Keratinocyte (primary cell): Measurements from ENCODE around the gene KDM4B. TPM values are rescaled to one million over a fixed set of nuclear protein-coding genes. Genes with fewer than 3 reads are reported as not detected.

ENCODE experiments used
- DNase-seq: peaks from one replicate; pipeline ENCODE4 v3.0.0-alpha.2; 2011; ENCODE audit warnings: low read depth, missing footprints, low spot score
- FAIRE-seq: peaks from 2 replicates; lab custom pipeline; 2011; peaks lifted over from hg19 to GRCh38; lab: Jason Lieb, UNC
- H2AFZ ChIP-seq: 2 replicates; pipeline ENCODE4 v1.6.0; 2012; ENCODE audit warnings: low read length, control low read depth, inconsistent platforms; ENCODE audit not compliant: control insufficient read depth
- H3K27ac ChIP-seq: 2 replicates; pipeline ENCODE4 v1.5.1; 2011; ENCODE audit warnings: low read length; ENCODE audit not compliant: control insufficient read depth, insufficient read depth
- H3K27me3 ChIP-seq: 3 replicates; pipeline ENCODE4 v1.6.0; 2011; ENCODE audit warnings: low read length; ENCODE audit not compliant: control insufficient read depth, insufficient read depth; ENCODE audit errors: extremely low read depth
- H3K36me3 ChIP-seq, 2 experiments: 2 replicates in 1 of 2; 3 replicates in 1 of 2; pipeline ENCODE4 v1.5.1; 2011; ENCODE audit warnings: low read length in 2 of 2, mild to moderate bottlenecking in 1 of 2; ENCODE audit not compliant: control insufficient read depth in 2 of 2, insufficient read depth in 2 of 2; ENCODE audit errors: extremely low read depth in 1 of 2
- H3K4me1 ChIP-seq: 3 replicates; pipeline ENCODE4 v1.5.1; 2011; ENCODE audit warnings: low read length; ENCODE audit not compliant: control insufficient read depth, insufficient read depth; ENCODE audit errors: extremely low read depth
- H3K4me2 ChIP-seq: 3 replicates; pipeline ENCODE4 v1.6.0; 2011; ENCODE audit warnings: low read depth, low read length; ENCODE audit not compliant: control insufficient read depth, insufficient read depth; ENCODE audit errors: extremely low read depth
- H3K4me3 ChIP-seq, 3 experiments: fragments of 200-600 bp in 1 of 3; sonication (generic) in 1 of 3; 2 replicates in 2 of 3; 3 replicates in 1 of 3; pipeline ENCODE4 v1.5.1; 2011 to 2016; ENCODE audit warnings: low read length in 3 of 3, mild to moderate bottlenecking in 3 of 3, control low read depth in 2 of 3, inconsistent platforms in 1 of 3, low read depth in 1 of 3, mixed read lengths in 1 of 3, mixed run types in 1 of 3, moderate library complexity in 1 of 3; ENCODE audit not compliant: control insufficient read depth in 2 of 3, insufficient read depth in 2 of 3; ENCODE audit errors: extremely low read depth in 1 of 3
- H3K79me2 ChIP-seq: 2 replicates; pipeline ENCODE4 v1.6.0; 2012; ENCODE audit warnings: low read length; ENCODE audit not compliant: control insufficient read depth, insufficient read depth
- H3K9ac ChIP-seq: 3 replicates; pipeline ENCODE4 v1.6.0; 2011; ENCODE audit warnings: low read length; ENCODE audit not compliant: control insufficient read depth, insufficient read depth; ENCODE audit errors: extremely low read depth
- H3K9me1 ChIP-seq: 3 replicates; pipeline ENCODE4 v1.6.0; 2011; ENCODE audit warnings: low read length; ENCODE audit not compliant: control insufficient read depth, insufficient read depth; ENCODE audit errors: extremely low read depth
- H3K9me3 ChIP-seq: 2 replicates; pipeline ENCODE4 v1.5.1; 2012; ENCODE audit warnings: low read depth, low read length; ENCODE audit not compliant: control insufficient read depth
- H4K20me1 ChIP-seq: 3 replicates; pipeline ENCODE4 v1.6.0; 2011; ENCODE audit warnings: low read length; ENCODE audit not compliant: control insufficient read depth, insufficient read depth; ENCODE audit errors: extremely low read depth
- EZH2 ChIP-seq: IDR thresholded peaks from one replicate; pipeline ENCODE4 v1.6.1; 2012; ENCODE audit warnings: inconsistent platforms, mild to moderate bottlenecking, low read length, moderate library complexity
- dilution Hi-C: fragments of 300-500 bp; cut with MboI; formaldehyde crosslinking; loops from one replicate; pipeline ENCODE4 v1.7.0; 2020; ENCODE audit warnings: low sequenced_read_pairs; ENCODE audit not compliant: extremely low pct_ligation_motif_present
- polyA plus RNA-seq, 5 experiments: library from polyadenylated mRNA; depleted of rRNA in 3 of 5; stranded (reverse) in 3 of 5; stranded (forward) in 1 of 5; unstranded in 1 of 5; fragments of >200 nt; gene quantifications; 1 replicate in 1 of 5; 2 replicates in 3 of 5; 3 replicates in 1 of 5; pipeline versions ENCODE4 v1.2.1 to v1.2.3, GENCODE V29; 2011 to 2012; ENCODE audit warnings: missing spikeins in 2 of 5, low read depth in 1 of 5, low replicate concordance in 1 of 5
- TF ChIP-seq, protein P1 (sequence below), 3 experiments: IDR thresholded peaks in 1 of 3; conservative IDR thresholded peaks in 1 of 3; optimal IDR thresholded peaks in 1 of 3; 2 replicates in 2 of 3; 3 replicates in 1 of 3; pipeline versions ENCODE3 to v1.5.1; 2011; ENCODE audit warnings: low read length in 3 of 3, mild to moderate bottlenecking in 3 of 3, moderate library complexity in 2 of 3, control low read depth in 1 of 3, inconsistent platforms in 1 of 3; ENCODE audit not compliant: insufficient read depth in 2 of 3; ENCODE audit errors: extremely low read depth in 1 of 3

The KDM4B gene
- polyA plus RNA-seq, 1 donor (not counting 4 experiments of a cell fraction or from before 2014, with no cell fraction given) = 6.2 TPM

DNA sequence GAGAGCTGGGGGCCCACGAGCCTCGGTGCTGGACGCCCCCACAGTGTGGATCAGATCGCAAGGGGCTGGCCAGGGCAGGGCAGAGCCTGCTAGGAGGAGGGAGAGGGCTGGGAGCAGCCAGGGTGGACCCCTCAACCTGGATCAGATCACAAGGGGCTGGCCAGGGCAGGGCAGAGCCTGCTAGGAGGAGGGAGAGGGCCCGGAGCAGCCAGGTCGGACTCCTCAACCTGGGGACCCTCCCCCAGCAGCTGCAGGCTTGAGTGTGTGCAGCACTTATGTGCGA lies 126.6 kb downstream of the KDM4B start:
- dilution Hi-C loops = no loop called here
- H3K4me2 ChIP-seq = no peak overlapping the region
- no peaks in the 10 kb centered on the region for H4K20me1 ChIP-seq
- no peaks in the 10 kb centered on the region for H3K27me3 ChIP-seq
- H3K4me3 ChIP-seq = no peak overlapping the region
- H3K9me1 ChIP-seq = no peaks in the 10 kb centered on the region
- H3K36me3 ChIP-seq = peaks cover 0 to 11% of the 10 kb centered on the region in 2 experiments
- H3K4me1 ChIP-seq = no peaks in the 10 kb centered on the region
- no peak overlapping the region for H2AFZ ChIP-seq
- H3K9me3 ChIP-seq = peaks cover 6% of the 10 kb centered on the region
- TF ChIP-seq, protein P1, sequence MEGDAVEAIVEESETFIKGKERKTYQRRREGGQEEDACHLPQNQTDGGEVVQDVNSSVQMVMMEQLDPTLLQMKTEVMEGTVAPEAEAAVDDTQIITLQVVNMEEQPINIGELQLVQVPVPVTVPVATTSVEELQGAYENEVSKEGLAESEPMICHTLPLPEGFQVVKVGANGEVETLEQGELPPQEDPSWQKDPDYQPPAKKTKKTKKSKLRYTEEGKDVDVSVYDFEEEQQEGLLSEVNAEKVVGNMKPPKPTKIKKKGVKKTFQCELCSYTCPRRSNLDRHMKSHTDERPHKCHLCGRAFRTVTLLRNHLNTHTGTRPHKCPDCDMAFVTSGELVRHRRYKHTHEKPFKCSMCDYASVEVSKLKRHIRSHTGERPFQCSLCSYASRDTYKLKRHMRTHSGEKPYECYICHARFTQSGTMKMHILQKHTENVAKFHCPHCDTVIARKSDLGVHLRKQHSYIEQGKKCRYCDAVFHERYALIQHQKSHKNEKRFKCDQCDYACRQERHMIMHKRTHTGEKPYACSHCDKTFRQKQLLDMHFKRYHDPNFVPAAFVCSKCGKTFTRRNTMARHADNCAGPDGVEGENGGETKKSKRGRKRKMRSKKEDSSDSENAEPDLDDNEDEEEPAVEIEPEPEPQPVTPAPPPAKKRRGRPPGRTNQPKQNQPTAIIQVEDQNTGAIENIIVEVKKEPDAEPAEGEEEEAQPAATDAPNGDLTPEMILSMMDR (optimal IDR thresholded peaks at IDR 0.05 in 1 of 3, IDR thresholded peaks at IDR 0.05 in 1 of 3, conservative IDR thresholded peaks at IDR 0.05 in 1 of 3; ENCODE audit: extremely low read depth in 1 of 3, insufficient read depth in 2 of 3, low read length in 3 of 3) = no peak
- TF ChIP-seq EZH2 = no peak
- no peak overlapping the region for H3K27ac ChIP-seq
- no peak overlapping the region for H3K9ac ChIP-seq
- no peak for DNase-seq
- no peaks in the 10 kb centered on the region for H3K79me2 ChIP-seq
- FAIRE-seq = no peak

DNA sequence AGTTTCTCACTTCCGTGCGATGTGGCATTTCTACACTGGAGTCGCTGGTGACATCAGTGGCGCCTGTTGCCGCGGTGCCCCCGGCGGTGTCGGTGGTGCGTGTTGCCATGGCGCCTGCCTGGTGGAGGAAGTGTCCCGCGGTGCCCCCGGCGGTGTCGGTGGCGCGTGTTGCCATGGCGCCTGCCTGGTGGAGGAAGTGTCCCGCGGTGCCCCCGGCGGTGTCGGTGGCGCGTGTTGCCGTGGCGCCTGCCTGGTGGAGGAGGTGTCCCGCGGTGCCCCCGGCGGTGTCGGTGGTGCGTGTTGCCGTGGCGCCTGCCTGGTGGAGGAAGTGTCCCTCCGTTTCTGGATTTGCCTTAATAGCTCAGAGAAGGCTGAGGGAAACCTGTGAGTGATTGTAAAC lies 127.6 kb downstream of the KDM4B start:
- no peak overlapping the region for H3K4me3 ChIP-seq
- no peak overlapping the region for H2AFZ ChIP-seq
- H4K20me1 ChIP-seq = no peaks in the 10 kb centered on the region
- no peaks in the 10 kb centered on the region for H3K9me1 ChIP-seq
- H3K9ac ChIP-seq = no peak overlapping the region
- FAIRE-seq (no peak), DNase-seq (no peak)
- no peaks in the 10 kb centered on the region for H3K79me2 ChIP-seq
- no peak for TF ChIP-seq EZH2
- TF ChIP-seq, protein P1 (optimal IDR thresholded peaks at IDR 0.05 in 1 of 3, IDR thresholded peaks at IDR 0.05 in 1 of 3, conservative IDR thresholded peaks at IDR 0.05 in 1 of 3; ENCODE audit: extremely low read depth in 1 of 3, insufficient read depth in 2 of 3, low read length in 3 of 3) = no peak
- H3K4me1 ChIP-seq = no peaks in the 10 kb centered on the region
- H3K4me2 ChIP-seq = no peak overlapping the region
- dilution Hi-C loops = no loop called here
- H3K27ac ChIP-seq = no peak overlapping the region
- peaks cover 6% of the 10 kb centered on the region for H3K9me3 ChIP-seq
- H3K27me3 ChIP-seq = no peaks in the 10 kb centered on the region
- peaks cover 0 to 11% of the 10 kb centered on the region in 2 experiments for H3K36me3 ChIP-seq
